Fibroblast of pulmonary artery (primary cell): ENCODE measurements around the gene TXNDC11.

Experiments
- DNase-seq: peaks from one replicate; pipeline ENCODE4 v3.0.0-alpha.2; 2010; ENCODE audit warnings: low read depth
- H3K4me3 ChIP-seq: replicated peaks from 2 replicates; pipeline ENCODE4 v1.5.1; 2011; ENCODE audit warnings: low read depth, mild to moderate bottlenecking, control low read depth, low read length, moderate library complexity
- CTCF ChIP-seq: IDR thresholded peaks from 2 replicates; pipeline ENCODE4 v1.5.1; 2011; ENCODE audit warnings: mild to moderate bottlenecking, control low read depth, low read length, inconsistent platforms; ENCODE audit errors: missing control alignments

TXNDC11 gene

GRCh38 chr16:11671676-11672075, 71.0 kb downstream of the TXNDC11 start:
- DNase-seq: no peak
- no peak overlapping the region for H3K4me3 ChIP-seq
- no peak for TF ChIP-seq CTCF

GRCh38 chr16:11671271-11671670, 71.4 kb downstream of the TXNDC11 start:
- TF ChIP-seq CTCF: no peak
- DNase-seq: no peak
- no peak overlapping the region for H3K4me3 ChIP-seq

GRCh38 chr16:11670171-11671131, 72.2 kb downstream of the TXNDC11 start:
- no peak for DNase-seq
- TF ChIP-seq CTCF: no peak
- peak overlapping the region; percentile 72 for H3K4me3 ChIP-seq

GRCh38 chr16:11669380-11670146, 73.1 kb downstream of the TXNDC11 start:
- peak; percentile 19 for DNase-seq
- H3K4me3 ChIP-seq: peak overlapping the region; percentile 72
- TF ChIP-seq CTCF: no peak

- DNase-seq: no peak
- TF ChIP-seq CTCF: no peak
- H3K4me3 ChIP-seq: peak overlapping the region; percentile 72
Measured at GRCh38 chr16:11668623-11669379, 73.9 kb downstream of the TXNDC11 start.

- H3K4me3 ChIP-seq: peak within 1 kb of the TSS; percentile 72
- DNase-seq: peak; percentile 77
- no peak for TF ChIP-seq CTCF
Measured at GRCh38 chr16:11667824-11668622, 74.6 kb downstream of the TXNDC11 start, which contains the start of gene SNN. SNN (plus strand) TSS chr16:11668455; CDS start chr16:11676060, 7,605 bp downstream.
